ENCODE measurements around the gene C2orf72. TPM values are rescaled to one million over a fixed set of nuclear protein-coding genes. Genes with fewer than 3 reads are reported as not detected.
A peak's percentile ranks its signal among the peaks of the same experiment; 100 is the strongest.

C2orf72 gene
- total and polyA plus RNA-seq, 2 of the 13 experiments (the other 11 are each of a cell fraction or from before 2014, with no cell fraction given): 147 to 203 TPM

- TF ChIP-seq ZNF407 (CRISPR knock-in tag; IDR thresholded peaks at IDR 0.05; ENCODE audit: not compliant biosample characterization): no peak
- peak; percentile 62; the same call in 1 of the 2 replicates for TF ChIP-seq ZBTB38 (CRISPR knock-in tag; IDR thresholded peaks at IDR 0.05)
- TF ChIP-seq RBFOX2 (IDR thresholded peaks at IDR 0.05; ENCODE audit: low read depth, low read length): peak; percentile 34; the same call in 1 of the 2 replicates
- TF ChIP-seq ZMAT5 (CRISPR knock-in tag; IDR thresholded peaks at IDR 0.05; ENCODE audit: borderline replicate concordance, low read depth): no peak
- TF ChIP-seq IKZF4 (CRISPR knock-in tag; IDR thresholded peaks at IDR 0.05; ENCODE audit: borderline replicate concordance, low read depth, not compliant biosample characterization): no peak
- TF ChIP-seq ZNF17 (CRISPR knock-in tag; IDR thresholded peaks at IDR 0.05): no peak
- no peak for TF ChIP-seq LRRFIP1 (CRISPR knock-in tag; conservative IDR thresholded peaks at IDR 0.05)
- TF ChIP-seq ZKSCAN8 (CRISPR knock-in tag; IDR thresholded peaks at IDR 0.05; ENCODE audit: borderline replicate concordance): no peak
- peak; percentile 84 for TF ChIP-seq SP5 (CRISPR knock-in tag; IDR thresholded peaks at IDR 0.05; ENCODE audit: borderline replicate concordance, low read depth)
- TF ChIP-seq ZNF207 (IDR thresholded peaks at IDR 0.05; ENCODE audit: borderline replicate concordance): no peak
- no peak for TF ChIP-seq MYC (CRISPR knock-in tag; IDR thresholded peaks at IDR 0.05; ENCODE audit: borderline replicate concordance)
- no peak for TF ChIP-seq HNF1A (IDR thresholded peaks at IDR 0.05; ENCODE audit: low read depth)
- peak; percentile 71; the same call in 1 of the 2 replicates for TF ChIP-seq HNF1A (CRISPR knock-in tag; IDR thresholded peaks at IDR 0.05; ENCODE audit: borderline replicate concordance)
Measured at GRCh38 chr2:231039821-231040364, 2.6 kb downstream of the C2orf72 start (continued).

Data from HepG2 (cell line).